H9 (cell line): ENCODE results near the gene SYNE4. TPM values are rescaled to one million over a fixed set of nuclear protein-coding genes. Genes with fewer than 3 reads are reported as not detected.
A peak's percentile ranks its signal among the peaks of the same experiment; 100 is the strongest.

Source experiments
- DNase-seq: peaks from one replicate; pipeline ENCODE4 v3.0.0-alpha.2; 2017
- H2AFZ ChIP-seq: one replicate; pipeline ENCODE4 v1.6.1; 2013; ENCODE audit warnings: mild to moderate bottlenecking, low read length, control low read depth, moderate library complexity
- H2AK5ac ChIP-seq: 2 replicates; pipeline ENCODE4 v1.6.1; 2013; ENCODE audit warnings: low read length, control low read depth, mixed read lengths; ENCODE audit not compliant: insufficient read length
- H2BK120ac ChIP-seq: one replicate; pipeline ENCODE4 v1.6.1; 2013; ENCODE audit warnings: low read depth, mild to moderate bottlenecking, low read length, control low read depth, inconsistent platforms; ENCODE audit not compliant: poor library complexity, severe bottlenecking
- H2BK12ac ChIP-seq: 2 replicates; pipeline ENCODE4 v1.6.1; 2013; ENCODE audit warnings: low read length, control low read depth, mixed read lengths, low read depth; ENCODE audit not compliant: insufficient read length
- H2BK15ac ChIP-seq: 2 replicates; pipeline ENCODE4 v1.6.1; 2013; ENCODE audit warnings: low read depth, low read length, control low read depth
- H2BK20ac ChIP-seq: one replicate; pipeline ENCODE4 v1.6.1; 2013; ENCODE audit warnings: low read depth, mild to moderate bottlenecking, low read length, control low read depth, inconsistent platforms; ENCODE audit not compliant: poor library complexity, severe bottlenecking
- H2BK5ac ChIP-seq: 2 replicates; pipeline ENCODE4 v1.6.1; 2013; ENCODE audit warnings: low read length, control low read depth, mixed read lengths; ENCODE audit not compliant: insufficient read length
- H3K14ac ChIP-seq: 2 replicates; pipeline ENCODE4 v1.6.1; 2013; ENCODE audit warnings: low read length, control low read depth; ENCODE audit not compliant: insufficient read depth
- H3K18ac ChIP-seq: 2 replicates; pipeline ENCODE4 v1.6.1; 2013; ENCODE audit warnings: low read depth, mild to moderate bottlenecking, mixed read lengths, low read length, control low read depth; ENCODE audit not compliant: insufficient read length
- H3K23ac ChIP-seq: 2 replicates; pipeline ENCODE4 v1.6.1; 2013; ENCODE audit warnings: low read length, control low read depth, mixed read lengths, low read depth; ENCODE audit not compliant: insufficient read length
- H3K23me2 ChIP-seq: 2 replicates; pipeline ENCODE4 v1.6.1; 2013; ENCODE audit warnings: low read depth, mild to moderate bottlenecking, mixed read lengths, low read length, control low read depth; ENCODE audit not compliant: insufficient read length, poor library complexity, severe bottlenecking
- H3K27ac ChIP-seq: 2 replicates; pipeline ENCODE4 v1.5.1; 2013; ENCODE audit warnings: low read length, control low read depth, mixed read lengths, low read depth; ENCODE audit not compliant: insufficient read length
- H3K27me3 ChIP-seq: 2 replicates; pipeline ENCODE4 v1.6.1; 2013; ENCODE audit warnings: low read length, control low read depth, inconsistent platforms; ENCODE audit not compliant: insufficient read depth
- H3K4ac ChIP-seq: 2 replicates; pipeline ENCODE4 v1.6.1; 2013; ENCODE audit warnings: low read depth, mild to moderate bottlenecking, control low read depth, inconsistent platforms, low read length, moderate library complexity
- H3K4me1 ChIP-seq: 2 replicates; pipeline ENCODE4 v1.6.1; 2013; ENCODE audit warnings: low read length, control low read depth, inconsistent platforms; ENCODE audit not compliant: insufficient read depth
- H3K4me2 ChIP-seq: 2 replicates; pipeline ENCODE4 v1.6.1; 2013; ENCODE audit warnings: low read length, control low read depth, mixed read lengths; ENCODE audit not compliant: insufficient read length, insufficient read depth
- H3K56ac ChIP-seq: 2 replicates; pipeline ENCODE4 v1.6.1; 2013; ENCODE audit warnings: low read depth, mild to moderate bottlenecking, mixed read lengths, low read length, control low read depth; ENCODE audit not compliant: insufficient read length
- H3K79me1 ChIP-seq: 2 replicates; pipeline ENCODE4 v1.6.1; 2013; ENCODE audit warnings: low read depth, mild to moderate bottlenecking, moderate library complexity, low read length, control low read depth, inconsistent platforms; ENCODE audit not compliant: insufficient read depth, poor library complexity, severe bottlenecking
- H3K79me2 ChIP-seq: 2 replicates; pipeline ENCODE4 v1.6.1; 2013; ENCODE audit warnings: low read length, control low read depth, inconsistent platforms; ENCODE audit not compliant: insufficient read depth
- H3K9ac ChIP-seq: 2 replicates; pipeline ENCODE4 v1.6.1; 2013; ENCODE audit warnings: low read length, control low read depth, mixed read lengths; ENCODE audit not compliant: insufficient read length; ENCODE audit errors: extremely low read depth
- H3K9me3 ChIP-seq: one replicate; pipeline ENCODE4 v1.6.1; 2013; ENCODE audit warnings: low read depth, low read length, inconsistent platforms; ENCODE audit not compliant: control insufficient read depth
- H3T11ph ChIP-seq: one replicate; pipeline ENCODE4 v1.6.1; 2013; ENCODE audit warnings: mild to moderate bottlenecking, low read length, control low read depth, inconsistent platforms
- H4K20me1 ChIP-seq: one replicate; pipeline ENCODE4 v1.6.1; 2013; ENCODE audit not compliant: control insufficient read depth, insufficient read length, insufficient read depth
- H4K5ac ChIP-seq: 2 replicates; pipeline ENCODE4 v1.6.1; 2013; ENCODE audit warnings: low read depth, mild to moderate bottlenecking, mixed read lengths, low read length, control low read depth; ENCODE audit not compliant: insufficient read length
- H4K8ac ChIP-seq: replicated peaks from 2 replicates; pipeline ENCODE4 v1.6.1; 2013; ENCODE audit warnings: low read length, control low read depth, mixed read lengths, low read depth; ENCODE audit not compliant: insufficient read length
- H4K91ac ChIP-seq: 2 replicates; pipeline ENCODE4 v1.6.1; 2013; ENCODE audit warnings: low read depth, mild to moderate bottlenecking, moderate library complexity, mixed read lengths, low read length, control low read depth; ENCODE audit not compliant: insufficient read length
- H3K27ac Mint-ChIP-seq, 3 experiments: 2 replicates in 2 of 3; 3 replicates in 1 of 3; pipeline ENCODE4 v1.8.0; 2020 to 2021; ENCODE audit warnings: mixed read lengths in 3 of 3, mild to moderate bottlenecking in 1 of 3, moderate library complexity in 1 of 3
- H3K27me3 Mint-ChIP-seq: 2 replicates; pipeline ENCODE4 v1.8.0; 2021; ENCODE audit warnings: low read depth, mild to moderate bottlenecking, moderate library complexity, mixed read lengths
- H3K36me3 Mint-ChIP-seq, 3 experiments: 2 replicates in 2 of 3; 3 replicates in 1 of 3; pipeline ENCODE4 v1.8.0; 2020 to 2021; ENCODE audit warnings: low read depth in 3 of 3, mixed read lengths in 3 of 3; ENCODE audit not compliant: insufficient read depth in 1 of 3
- H3K4me1 Mint-ChIP-seq, 2 experiments: 2 replicates each; pipeline ENCODE4 v1.8.0; 2020; ENCODE audit warnings: mixed read lengths in 2 of 2
- H3K4me3 Mint-ChIP-seq, 2 experiments: 2 replicates in 1 of 2; 3 replicates in 1 of 2; pipeline ENCODE4 v1.8.0; 2020 to 2021; ENCODE audit warnings: mild to moderate bottlenecking in 2 of 2, mixed read lengths in 2 of 2, moderate library complexity in 1 of 2
- H3K9me3 Mint-ChIP-seq, 2 experiments: 2 replicates in 1 of 2; 3 replicates in 1 of 2; pipeline ENCODE4 v1.8.0; 2020; ENCODE audit warnings: mild to moderate bottlenecking in 2 of 2, mixed read lengths in 2 of 2, moderate library complexity in 1 of 2
- WGBS: extraction: QIAGEN DNeasy Blood & Tissue Kit; methylation state at CpG from one replicate; pipeline ENCODE4 v1.1.7; 2013; ENCODE audit warnings: missing lambda C conversion rate, low lambda C conversion rate, mixed read lengths; ENCODE audit not compliant: insufficient read length; ENCODE audit errors: extremely low coverage; 5-methylcytosine and 5-hydroxymethylcytosine counted together
- total RNA-seq: library from RNA; stranded (reverse); gene quantifications from 2 replicates; pipeline ENCODE4 v1.2.1, GENCODE V29; 2021
- TF ChIP-seq, protein P1 (sequence below): fragments of 200-600 bp; sonication (generic); conservative IDR thresholded peaks from 3 replicates; pipeline ENCODE4 v1.8.0; 2021; ENCODE audit warnings: antibody characterized with exemption, mild to moderate bottlenecking

The SYNE4 gene
- total RNA-seq, 1 experiment from 2014 or later, result 19.2 TPM

DNA sequence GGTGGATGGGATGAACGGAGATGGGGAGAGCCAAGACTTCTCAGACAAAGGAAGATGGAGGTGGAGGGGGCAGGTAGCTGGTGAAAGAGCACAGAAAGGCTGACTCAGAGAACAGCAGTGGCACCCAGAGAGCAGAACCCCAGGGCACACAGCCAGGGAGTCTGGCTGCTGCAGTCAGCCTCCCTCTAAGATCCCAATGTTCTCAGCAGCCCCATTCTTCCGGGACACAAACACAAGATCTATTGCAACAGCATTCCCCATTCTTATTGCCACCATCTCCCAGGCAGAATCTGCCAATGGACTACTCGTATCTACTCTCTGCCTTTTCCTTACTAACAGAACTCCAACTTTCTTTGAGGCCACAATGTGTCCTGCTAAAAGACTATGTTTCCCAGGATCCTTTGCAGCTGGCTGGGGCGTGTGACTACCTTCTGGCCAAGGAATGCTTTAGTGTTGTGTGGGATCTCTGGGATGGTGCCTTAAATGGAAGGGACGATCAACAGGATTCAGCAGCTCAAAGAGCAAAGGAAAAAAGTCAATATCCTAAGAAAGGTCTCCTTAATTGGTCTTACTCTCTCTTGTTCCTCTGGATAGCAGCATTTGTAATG is 37.9 kb upstream of the SYNE4 start:
- Histone ChIP-seq H3K56ac (no peak overlapping the region), H2AK5ac (no peak overlapping the region), H3K79me2 (no peaks in the 10 kb centered on the region), H3K9me3 (no peaks in the 10 kb centered on the region), H3K4me1 (peaks cover 2% of the 10 kb centered on the region; the same call in 1 of the 2 replicates), H3K79me1 (no peaks in the 10 kb centered on the region), H4K20me1 (no peaks in the 10 kb centered on the region), H2BK20ac (no peak overlapping the region), H2BK120ac (no peak overlapping the region), H3K4me2 (no peak overlapping the region), H4K5ac (no peak overlapping the region), H2BK5ac (no peak overlapping the region), H2BK15ac (no peak overlapping the region), H3K23me2 (no peaks in the 10 kb centered on the region), H3K23ac (no peak overlapping the region), H3K14ac (no peak overlapping the region), H3T11ph (no peak overlapping the region), H3K27ac (no peak overlapping the region), H3K27me3 (no peaks in the 10 kb centered on the region), H2AFZ (no peak overlapping the region), H3K9ac (no peak overlapping the region), H4K8ac (no peak overlapping the region), H3K4ac (no peak overlapping the region), H4K91ac (no peak overlapping the region), H2BK12ac (no peak overlapping the region), H3K18ac (no peak overlapping the region)
- H3K27me3 Mint-ChIP-seq, result no peaks in the 10 kb centered on the region; the same call in 1 of the 2 replicates
- no peak overlapping the region for H3K4me3 Mint-ChIP-seq
- H3K4me1 Mint-ChIP-seq, result peaks cover 11 to 24% of the 10 kb centered on the region in 2 experiments
- no peaks in the 10 kb centered on the region for H3K9me3 Mint-ChIP-seq
- DNase-seq, result no peak
- H3K27ac Mint-ChIP-seq, result peak overlapping the region in 1 of 3 experiments; percentile 46; a peak in 1 of 7 replicates
- H3K36me3 Mint-ChIP-seq, result peaks cover 3 to 6% (median 4%) of the 10 kb centered on the region in 3 experiments; a peak in 3 of 7 replicates
- TF ChIP-seq, protein P1, sequence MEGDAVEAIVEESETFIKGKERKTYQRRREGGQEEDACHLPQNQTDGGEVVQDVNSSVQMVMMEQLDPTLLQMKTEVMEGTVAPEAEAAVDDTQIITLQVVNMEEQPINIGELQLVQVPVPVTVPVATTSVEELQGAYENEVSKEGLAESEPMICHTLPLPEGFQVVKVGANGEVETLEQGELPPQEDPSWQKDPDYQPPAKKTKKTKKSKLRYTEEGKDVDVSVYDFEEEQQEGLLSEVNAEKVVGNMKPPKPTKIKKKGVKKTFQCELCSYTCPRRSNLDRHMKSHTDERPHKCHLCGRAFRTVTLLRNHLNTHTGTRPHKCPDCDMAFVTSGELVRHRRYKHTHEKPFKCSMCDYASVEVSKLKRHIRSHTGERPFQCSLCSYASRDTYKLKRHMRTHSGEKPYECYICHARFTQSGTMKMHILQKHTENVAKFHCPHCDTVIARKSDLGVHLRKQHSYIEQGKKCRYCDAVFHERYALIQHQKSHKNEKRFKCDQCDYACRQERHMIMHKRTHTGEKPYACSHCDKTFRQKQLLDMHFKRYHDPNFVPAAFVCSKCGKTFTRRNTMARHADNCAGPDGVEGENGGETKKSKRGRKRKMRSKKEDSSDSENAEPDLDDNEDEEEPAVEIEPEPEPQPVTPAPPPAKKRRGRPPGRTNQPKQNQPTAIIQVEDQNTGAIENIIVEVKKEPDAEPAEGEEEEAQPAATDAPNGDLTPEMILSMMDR, result no peak
- no CpG with 5 or more reads among the region's 5 CpGs for WGBS
